HG03159 (cell line): Measurements from ENCODE around the gene NDUFS4.
A peak's percentile ranks its signal among the peaks of the same experiment; 100 is the strongest.
"Not testable (repeated sequence)": the region's sequence is repeated elsewhere in the genome, so short reads cannot be mapped to it uniquely, and the experiment has no call there.

Source experiments
- ATAC-seq: cut with Tn5 transposase; IDR thresholded peaks from one replicate; pipeline ENCODE4 v1.9.1; 2021; ENCODE audit warnings: mild to moderate bottlenecking, moderate library complexity; ENCODE audit not compliant: unreplicated experiment

Gene NDUFS4

GRCh38 chr5:53560506-53561191 is at the start of gene NDUFS4:
Gene NDUFS4, plus strand, starts transcription at chr5:53560639. Its CDS starts 24 bp downstream, at chr5:53560663.
- ATAC-seq = peak; percentile 92

- no peak for ATAC-seq
These were observed 47.9 kb upstream of the NDUFS4 start for GRCh38 chr5:53512539-53512938.

- no peak for ATAC-seq
These were observed 44.5 kb upstream of the NDUFS4 start for GRCh38 chr5:53515988-53516387.

- ATAC-seq = no peak
These were observed 39.6 kb upstream of the NDUFS4 start for GRCh38 chr5:53520813-53521212.

- ATAC-seq = no peak
These were observed 22.7 kb upstream of the NDUFS4 start for GRCh38 chr5:53537711-53538110.

GRCh38 chr5:53540739-53541138 is 19.7 kb upstream of the NDUFS4 start:
- ATAC-seq = not testable (repeated sequence)

GRCh38 chr5:53541859-53542258 is 18.6 kb upstream of the NDUFS4 start:
- ATAC-seq = no peak

GRCh38 chr5:53542926-53543325 is 17.5 kb upstream of the NDUFS4 start:
- ATAC-seq = no peak

GRCh38 chr5:53543401-53543800 is 17.0 kb upstream of the NDUFS4 start:
- ATAC-seq = no peak

GRCh38 chr5:53545744-53546143 is 14.7 kb upstream of the NDUFS4 start:
- ATAC-seq = no peak

GRCh38 chr5:53547226-53547625 is 13.2 kb upstream of the NDUFS4 start:
- no peak for ATAC-seq

GRCh38 chr5:53548501-53548900 is 11.9 kb upstream of the NDUFS4 start:
- ATAC-seq = not testable (repeated sequence)

GRCh38 chr5:53549792-53550191 is 10.6 kb upstream of the NDUFS4 start:
- ATAC-seq = no peak

- no peak for ATAC-seq
These were observed 7.9 kb upstream of the NDUFS4 start for GRCh38 chr5:53552561-53552960.

GRCh38 chr5:53554444-53554843 is 6.0 kb upstream of the NDUFS4 start:
- ATAC-seq = no peak

- ATAC-seq = no peak
These were observed 5.3 kb upstream of the NDUFS4 start for GRCh38 chr5:53555160-53555559.

GRCh38 chr5:53556001-53556400 is 4.4 kb upstream of the NDUFS4 start:
- ATAC-seq = no peak

- no peak for ATAC-seq
These were observed 3.1 kb upstream of the NDUFS4 start for GRCh38 chr5:53557386-53557785.

- no peak for ATAC-seq
These were observed 1.5 kb upstream of the NDUFS4 start for GRCh38 chr5:53558966-53559365.

GRCh38 chr5:53560028-53560427 is 411 bp upstream of the NDUFS4 start:
- ATAC-seq = no peak

- ATAC-seq = no peak
These were observed 8.0 kb downstream of the NDUFS4 start for GRCh38 chr5:53568401-53568800.

- no peak for ATAC-seq
These were observed 8.4 kb downstream of the NDUFS4 start for GRCh38 chr5:53568871-53569270.

GRCh38 chr5:53569453-53569852 is 9.0 kb downstream of the NDUFS4 start:
- no peak for ATAC-seq
